NCI-H748 (cell line): ENCODE results near the gene ZNRF2.
"Not testable (repeated sequence)": the region's sequence is repeated elsewhere in the genome, so short reads cannot be mapped to it uniquely, and the experiment has no call there.

Source experiments
- DNase-seq: peaks from one replicate; lab custom pipeline; 2025; ENCODE audit not compliant: unreplicated experiment; lab: John Stamatoyannopoulos, UW

ZNRF2 gene

GRCh38 chr7:30353532-30353931, 69.1 kb downstream of the ZNRF2 start:
- no peak for DNase-seq

DNA sequence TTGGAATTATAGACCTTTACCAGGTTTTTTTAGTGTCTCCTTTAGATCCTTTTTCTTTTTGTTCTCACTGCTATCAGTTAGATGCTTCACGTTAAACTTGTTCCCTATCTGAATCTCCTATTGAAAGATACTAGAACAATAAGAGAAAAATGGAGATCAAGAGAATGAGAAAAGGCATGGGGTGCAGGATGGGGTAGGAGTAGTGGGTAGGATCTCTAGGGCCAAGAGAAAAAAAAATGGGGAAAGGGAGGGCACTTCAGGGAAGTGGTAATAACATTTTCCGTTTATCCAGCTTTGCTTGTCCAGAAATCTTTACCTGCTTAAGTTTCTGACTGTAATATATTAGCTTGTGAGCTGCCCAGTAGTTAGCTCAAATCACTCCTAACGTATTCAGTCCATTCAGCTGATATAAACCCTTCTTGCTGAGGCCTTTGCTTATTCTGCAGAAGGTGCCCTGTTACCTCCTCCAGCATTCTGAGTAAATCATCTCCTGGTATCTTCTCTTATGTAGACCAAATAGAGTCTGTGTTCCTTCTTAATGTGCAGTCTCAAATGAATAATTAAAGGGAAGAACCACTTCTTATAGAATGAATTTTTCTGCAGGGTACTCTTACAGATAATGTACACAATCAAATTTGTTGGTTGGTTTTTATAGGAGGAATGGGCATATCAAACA, 69.7 kb downstream of the ZNRF2 start:
- DNase-seq = no peak

DNA sequence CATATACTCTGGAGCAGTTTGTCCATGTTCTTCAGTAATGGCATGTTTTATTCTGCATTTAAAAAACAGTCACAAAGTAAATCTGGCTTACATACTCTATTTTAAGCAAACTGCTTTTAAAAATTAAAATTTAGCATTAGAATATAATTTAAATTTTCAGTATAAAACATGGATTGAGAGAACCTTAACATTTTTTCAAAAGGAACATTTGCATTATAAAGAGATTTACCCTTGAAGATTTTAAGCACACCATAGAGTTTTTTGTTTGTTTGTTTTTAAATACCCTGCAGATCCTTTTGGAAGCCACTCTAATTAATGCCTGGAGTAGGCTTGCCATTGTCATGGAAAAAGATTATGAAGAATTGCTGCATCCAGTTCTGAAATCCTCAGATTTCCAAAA, 70.4 kb downstream of the ZNRF2 start:
- DNase-seq = no peak

- no peak for DNase-seq
These were observed 75.6 kb downstream of the ZNRF2 start for GRCh38 chr7:30359957-30360356.

- no peak for DNase-seq
These were observed 79.6 kb downstream of the ZNRF2 start for GRCh38 chr7:30363778-30364563.

DNA sequence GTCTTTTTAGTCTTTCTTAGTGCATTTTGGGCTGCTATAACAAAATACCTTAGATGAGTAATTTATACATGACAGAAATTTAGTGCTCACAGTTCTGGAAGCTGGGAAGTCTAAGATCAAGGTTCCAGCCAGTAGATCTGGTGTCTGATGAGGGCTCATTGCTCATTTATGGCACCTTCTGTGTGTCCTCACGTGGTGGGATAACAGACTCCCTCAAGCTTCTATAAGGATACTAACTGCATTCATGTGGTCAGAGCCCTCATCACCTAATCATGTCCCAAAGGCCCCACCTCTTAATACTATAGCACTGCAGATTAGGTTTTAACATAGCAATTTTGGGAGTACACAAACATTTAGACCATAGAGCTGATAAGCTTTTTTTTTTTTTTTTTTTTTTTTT, 80.4 kb downstream of the ZNRF2 start:
- DNase-seq = no peak

DNA sequence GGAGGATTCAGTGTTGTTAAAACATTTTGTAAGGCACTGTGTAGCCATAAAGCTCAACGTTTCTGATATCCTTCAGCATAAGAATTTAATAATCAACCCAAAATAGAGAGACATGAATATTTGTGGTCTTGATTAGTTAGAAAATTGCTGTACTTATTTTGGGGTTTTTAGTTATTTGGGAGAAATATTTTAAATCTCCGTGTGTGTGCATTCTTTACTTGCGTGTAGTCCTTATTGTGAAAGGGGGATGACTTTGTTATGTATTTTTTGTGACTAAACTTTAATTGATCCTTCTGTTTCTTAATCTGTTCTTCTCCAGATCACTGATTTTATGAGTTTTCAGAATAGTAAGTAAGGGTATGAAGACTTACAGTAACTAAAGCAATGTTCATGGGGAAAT, 81.2 kb downstream of the ZNRF2 start:
- DNase-seq = no peak

GRCh38 chr7:30366606-30367005, 82.2 kb downstream of the ZNRF2 start:
- no peak for DNase-seq

DNA sequence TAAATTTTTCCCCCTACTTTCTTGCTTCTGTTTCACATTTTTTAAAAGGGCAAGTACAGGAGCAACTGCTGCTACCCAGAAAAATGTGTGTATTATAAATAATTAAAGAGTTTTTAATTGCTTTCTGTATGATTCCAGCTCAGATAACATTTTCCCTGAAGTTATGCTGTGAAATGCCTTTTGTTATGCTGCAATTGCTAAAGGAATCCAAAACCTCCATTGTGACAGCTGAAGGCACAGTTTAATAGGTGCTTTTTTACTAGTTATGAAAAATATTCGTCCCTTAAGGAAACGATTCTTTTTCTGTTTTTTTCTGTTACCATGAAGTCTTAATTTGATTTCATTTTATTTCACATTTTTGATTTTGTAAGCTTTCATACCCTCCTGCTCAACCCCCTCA, 83.2 kb downstream of the ZNRF2 start:
- no peak for DNase-seq

- no peak for DNase-seq
These were observed 85.5 kb downstream of the ZNRF2 start for GRCh38 chr7:30369879-30370278.

- no peak for DNase-seq
These were observed 86.9 kb downstream of the ZNRF2 start for GRCh38 chr7:30371321-30371720.

DNA sequence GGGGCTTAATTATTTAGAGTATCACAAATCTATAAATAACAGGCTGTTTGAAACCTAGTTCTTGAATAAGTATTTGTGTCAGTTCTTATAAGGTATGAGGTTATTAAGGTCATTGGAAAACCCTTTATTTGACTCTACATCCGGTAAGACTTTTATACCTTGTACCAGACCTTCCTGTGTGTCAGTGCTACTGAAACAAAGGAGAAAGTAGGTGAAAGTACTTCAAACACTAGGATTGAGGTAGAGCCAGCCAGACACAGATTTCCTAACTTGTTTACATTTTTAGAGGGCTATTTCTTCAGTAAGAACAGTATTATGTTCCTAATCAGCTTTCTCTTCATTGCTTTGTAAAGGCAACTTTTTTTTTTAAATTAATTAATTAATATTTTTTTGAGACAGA, 93.9 kb downstream of the ZNRF2 start:
- no peak for DNase-seq

DNA sequence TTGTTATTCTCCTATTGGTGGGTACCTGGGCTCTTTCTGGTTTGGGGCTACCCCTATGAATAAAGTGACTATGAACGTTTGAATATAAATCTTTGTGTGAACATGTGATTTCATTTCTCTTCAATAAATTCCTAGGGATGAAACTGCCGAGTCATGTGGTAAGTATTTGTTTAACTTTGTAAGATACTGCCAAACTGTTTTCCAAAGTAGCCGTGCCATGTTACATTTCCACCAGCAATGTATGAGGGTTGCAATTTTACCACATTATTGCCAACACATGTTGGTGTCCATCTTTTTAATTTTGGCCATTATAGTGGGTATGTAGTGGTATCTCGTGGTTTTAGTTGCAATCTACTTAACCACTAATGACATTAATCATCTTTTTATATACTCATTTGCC, 94.7 kb downstream of the ZNRF2 start:
- DNase-seq = no peak

DNA sequence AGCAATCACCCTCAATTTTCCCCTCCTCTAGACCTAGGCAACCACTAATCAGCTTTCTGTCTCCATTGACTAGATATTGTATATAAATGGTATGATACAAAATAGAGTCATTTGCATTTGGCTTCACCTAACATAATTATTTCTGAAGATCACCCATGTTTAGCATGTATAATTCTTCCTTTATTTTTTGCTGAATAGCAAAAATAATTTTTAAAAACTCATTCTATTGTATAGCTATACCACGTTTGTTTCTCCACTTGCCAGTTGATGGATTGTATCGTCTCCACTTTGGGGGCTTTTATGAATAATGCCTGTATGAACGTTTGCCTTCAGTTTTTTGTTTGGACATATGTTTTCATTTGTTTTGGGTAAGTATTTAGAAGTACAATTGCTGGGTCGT, 95.3 kb downstream of the ZNRF2 start:
- DNase-seq = no peak

- no peak for DNase-seq
These were observed 95.9 kb downstream of the ZNRF2 start for GRCh38 chr7:30380294-30380693.

GRCh38 chr7:30380824-30381223, 96.4 kb downstream of the ZNRF2 start:
- DNase-seq = not testable (repeated sequence)

GRCh38 chr7:30382607-30383006, 98.2 kb downstream of the ZNRF2 start:
- no peak for DNase-seq

- no peak for DNase-seq
These were observed 105.4 kb downstream of the ZNRF2 start for GRCh38 chr7:30389791-30390190.

- no peak for DNase-seq
These were observed 106.6 kb downstream of the ZNRF2 start for GRCh38 chr7:30390736-30391636.

DNA sequence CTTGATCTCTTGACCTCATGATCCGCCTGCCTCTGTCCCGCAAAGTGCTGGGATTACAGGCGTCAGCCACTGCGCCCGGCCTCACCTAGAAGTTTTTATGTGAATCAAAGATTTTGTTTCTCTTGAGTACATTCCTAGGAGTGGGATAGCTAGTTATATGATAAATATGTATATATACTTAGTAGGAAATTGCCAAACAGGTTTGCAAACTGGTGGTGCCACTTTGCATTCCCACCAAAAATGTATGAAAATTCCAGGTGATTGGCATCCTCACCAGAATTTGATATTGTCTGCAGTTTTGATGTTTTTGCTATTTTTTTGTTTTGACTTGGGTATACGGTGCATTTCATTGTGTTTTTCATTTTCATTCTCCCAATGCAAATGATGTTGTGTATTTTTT, 107.4 kb downstream of the ZNRF2 start:
- DNase-seq = no peak

DNA sequence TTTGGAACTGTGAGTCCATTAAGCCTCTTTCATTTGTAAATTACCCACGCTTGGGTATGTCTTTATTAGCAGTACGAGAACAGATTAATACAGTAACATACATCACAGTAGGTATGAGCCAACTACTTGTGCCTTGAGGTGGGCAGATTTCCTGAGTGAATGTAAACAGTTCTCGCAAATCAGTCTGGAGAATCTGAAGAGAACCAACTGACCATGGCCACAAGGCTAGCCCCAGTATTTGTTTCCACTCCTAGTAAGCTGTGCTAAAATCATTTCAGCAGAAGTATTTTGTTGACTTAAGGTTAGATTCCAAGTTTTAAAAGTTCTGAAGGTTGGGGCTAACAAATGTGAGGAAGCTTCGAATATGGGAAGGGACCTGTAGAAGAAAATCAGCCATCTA, 111.3 kb downstream of the ZNRF2 start:
- DNase-seq = no peak

DNA sequence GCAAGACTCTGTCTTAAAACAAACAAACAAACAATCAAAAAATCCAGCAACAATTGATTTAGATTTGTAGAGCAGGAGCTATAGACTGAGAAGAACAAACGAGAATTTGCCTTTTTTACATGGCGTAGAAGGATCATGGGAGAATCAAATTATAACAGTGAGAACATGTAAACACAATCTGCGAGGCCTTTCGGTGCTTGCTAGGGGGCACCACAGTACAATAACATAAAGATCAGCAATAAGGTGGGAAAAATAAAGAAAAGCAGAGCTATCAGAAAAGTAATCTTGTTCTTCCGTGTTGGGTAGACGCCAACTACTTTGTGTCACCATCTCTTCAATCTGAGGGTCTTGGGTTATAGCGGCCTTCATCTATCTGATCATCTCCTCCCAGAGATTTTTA, 112.0 kb downstream of the ZNRF2 start:
- DNase-seq = peak; percentile 22
